ENCODE results near the gene TMEM263. TPM values are rescaled to one million over a fixed set of nuclear protein-coding genes. Genes with fewer than 3 reads are reported as not detected.

TMEM263 gene
- total RNA-seq, 1 experiment from 2014 or later: 35.0 TPM

DNA sequence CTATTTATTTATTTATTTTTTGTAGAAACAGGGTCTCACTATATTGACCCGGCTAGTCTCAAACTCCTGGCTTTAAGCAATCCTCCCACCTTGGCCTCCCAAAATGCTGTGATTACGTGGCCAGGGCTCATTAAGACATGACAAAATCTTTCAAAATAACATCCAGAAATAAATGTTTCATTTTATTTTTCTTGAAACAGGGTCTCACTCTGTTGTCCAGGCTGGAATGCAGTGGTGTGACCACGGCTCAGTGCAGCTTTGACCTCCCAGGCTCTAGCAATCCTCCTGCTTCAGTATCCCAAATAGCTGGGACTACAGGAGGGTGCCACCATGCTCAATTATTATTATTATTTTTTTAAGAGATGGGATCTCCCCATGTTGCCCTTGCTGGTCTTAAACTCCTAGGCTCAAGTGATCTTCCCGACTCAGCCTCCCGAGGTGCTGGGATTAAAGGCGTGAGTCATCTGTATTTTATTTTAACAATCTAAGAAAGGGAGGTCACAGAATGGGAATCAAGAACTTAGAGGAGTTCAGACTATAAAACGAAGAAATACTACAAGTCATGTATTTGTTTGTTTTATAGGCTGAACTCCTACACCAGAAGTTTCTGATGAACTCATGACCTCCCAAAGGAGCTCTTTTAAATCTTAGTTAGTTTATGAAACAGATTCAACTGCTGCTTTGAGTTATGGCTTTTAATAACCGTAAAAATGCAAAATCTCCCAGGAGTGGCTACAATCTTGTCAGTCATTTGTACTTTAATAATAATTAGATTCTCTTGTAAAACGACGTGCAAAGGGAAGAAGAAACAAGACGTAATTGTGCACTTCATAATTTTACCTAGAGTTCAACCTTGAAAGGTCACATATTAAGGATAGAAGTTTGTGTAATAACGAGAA is 2.1 kb upstream of the TMEM263 start:
- ATAC-seq (no peak), DNase-seq (ENCODE audit: low read depth, low spot score) (no peak)
- no peaks in the 10 kb centered on the region; the same call in 1 of the 2 replicates for H3K36me3 ChIP-seq (ENCODE audit: control insufficient read depth, insufficient read depth, low read length)
- TF ChIP-seq SIN3A (IDR thresholded peaks at IDR 0.05; ENCODE audit: borderline replicate concordance, insufficient read depth, low read depth, low read length): no peak
- no peak for TF ChIP-seq CTCF (IDR thresholded peaks at IDR 0.05)
- peak; percentile 34; the same call in 1 of the 2 replicates for TF ChIP-seq TCF7L2 (IDR thresholded peaks at IDR 0.05; ENCODE audit: low read depth, low read length)
- no peak for TF ChIP-seq REST (IDR thresholded peaks at IDR 0.05; ENCODE audit: insufficient read depth in 1 of 2, low read depth in 2 of 2, low read length in 1 of 2)
- no TSS peak for BruUV-seq (replicated peaks)
- ChIA-PET POLR2A (interaction anchor here (0.6 to 0.7 kb wide), 2 partner anchors 43 to 1689 kb away, joined by 3 to 9 read pairs; no protein-coding TSS in a partner anchor), CTCF (no interaction called here)
- in situ Hi-C loops (cut with HindIII; ENCODE audit: low pct_unique_long_range_greater_than_20kb, low sequenced_read_pairs) (no loop called here), intact Hi-C loops (cut with micrococcal nuclease; ENCODE audit: unreplicated experiment) (no loop called here)
- no peaks in the 10 kb centered on the region for H3K27me3 ChIP-seq (ENCODE audit: control insufficient read depth, insufficient read depth, low read length)
- H3K4me1 ChIP-seq (ENCODE audit: control insufficient read depth, insufficient read depth, low read length): peaks cover 26% of the 10 kb centered on the region; the same call in 1 of the 2 replicates
- H3K27ac ChIP-seq (ENCODE audit: low read length): peak overlapping the region; percentile 95
- H3K9me3 ChIP-seq (ENCODE audit: control insufficient read depth, insufficient read depth, low read depth, low read length): no peaks in the 10 kb centered on the region
- H3K4me3 ChIP-seq (ENCODE audit: low read depth in 2 of 2, low read length in 2 of 2): no peak overlapping the region; a peak in 2 of 4 replicates

DNA sequence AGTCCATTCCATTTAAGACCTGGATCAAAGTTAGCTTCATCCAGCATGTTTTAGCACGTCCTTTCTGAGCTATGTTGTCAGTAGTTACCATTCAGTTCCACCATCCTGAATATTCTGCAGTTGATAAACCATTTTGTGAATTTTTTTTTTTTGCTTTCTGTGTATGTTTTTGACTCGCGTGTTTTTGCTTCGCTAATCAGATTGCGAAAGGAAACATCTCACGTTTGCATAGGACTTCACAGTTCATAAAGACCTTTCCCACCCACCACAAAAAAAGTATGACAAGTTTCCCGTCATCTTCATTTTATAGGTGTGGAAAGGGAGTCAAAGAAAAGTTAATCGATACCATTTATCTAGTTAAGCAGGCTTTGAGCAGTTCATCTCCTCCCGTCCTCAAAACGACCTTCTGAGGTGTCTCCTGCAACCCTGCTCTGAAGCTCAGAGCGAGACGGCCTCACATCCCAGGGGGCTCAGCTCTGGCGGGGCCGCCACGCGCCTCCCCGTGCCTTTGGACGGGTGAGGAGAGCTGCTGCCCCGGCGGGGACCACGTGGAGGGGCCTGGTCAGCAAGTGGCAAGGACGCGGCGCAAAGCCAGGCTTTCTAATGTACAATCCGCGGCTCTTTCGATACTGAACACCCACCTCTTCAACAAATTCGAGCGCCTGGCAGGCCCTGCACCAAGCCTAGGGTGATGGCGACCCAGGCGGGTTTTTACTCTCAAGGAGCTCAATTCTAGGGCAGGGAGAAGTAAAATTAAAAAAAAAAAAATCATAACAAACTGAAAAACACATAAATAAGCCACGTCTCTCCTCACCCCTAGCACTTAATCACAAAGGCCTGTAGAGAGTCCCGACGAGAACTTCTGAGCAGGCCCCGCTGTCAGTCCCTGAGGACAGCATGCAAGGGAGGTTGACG is 988 bp upstream of the TMEM263 start:
- Histone ChIP-seq H3K36me3 (ENCODE audit: control insufficient read depth, insufficient read depth, low read length) (no peaks in the 10 kb centered on the region; the same call in 1 of the 2 replicates), H3K9me3 (ENCODE audit: control insufficient read depth, insufficient read depth, low read depth, low read length) (no peaks in the 10 kb centered on the region), H3K27me3 (ENCODE audit: control insufficient read depth, insufficient read depth, low read length) (no peaks in the 10 kb centered on the region), H3K4me3 (ENCODE audit: low read depth in 2 of 2, low read length in 2 of 2) (peak overlapping the region; percentile 64 to 84), H3K4me1 (ENCODE audit: control insufficient read depth, insufficient read depth, low read length) (peaks cover 26% of the 10 kb centered on the region; the same call in 1 of the 2 replicates), H3K27ac (ENCODE audit: low read length) (peak overlapping the region; percentile 95)
- ChIA-PET CTCF (no interaction called here), POLR2A (interaction anchor here (0.6 to 0.7 kb wide), 4 partner anchors 68 to 1690 kb away, joined by 3 to 9 read pairs (median 6); no protein-coding TSS in a partner anchor)
- ATAC-seq: no peak; the same call in 1 of the 2 replicates
- in situ Hi-C loops (cut with HindIII; ENCODE audit: low pct_unique_long_range_greater_than_20kb, low sequenced_read_pairs) (no loop called here), intact Hi-C loops (cut with micrococcal nuclease; ENCODE audit: unreplicated experiment) (no loop called here)
- no peak for DNase-seq (ENCODE audit: low read depth, low spot score)
- TSS peak; percentile 93 for BruUV-seq (replicated peaks)
- TF ChIP-seq CTCF (IDR thresholded peaks at IDR 0.05) (no peak), SIN3A (IDR thresholded peaks at IDR 0.05; ENCODE audit: borderline replicate concordance, insufficient read depth, low read depth, low read length) (no peak)
